GM23338 (cell line): Measurements from ENCODE around the gene TASL. TPM values are rescaled to one million over a fixed set of nuclear protein-coding genes. Genes with fewer than 3 reads are reported as not detected.

ENCODE experiments used
- ATAC-seq: fragments of 200-7000 bp; cut with Tn5 transposase; 3 replicates; pipeline ENCODE4 v1.9.1; 2020
- DNase-seq: peaks from one replicate; pipeline ENCODE4 v3.0.0-alpha.2; 2015; ENCODE audit warnings: low spot score
- H2AFZ ChIP-seq: fragments of 200-600 bp; sonication (generic); 2 replicates; pipeline ENCODE4 v1.8.0; 2016; ENCODE audit warnings: antibody characterized with exemption, mild to moderate bottlenecking, moderate library complexity
- H3F3A ChIP-seq: fragments of 200-600 bp; sonication (generic); replicated peaks from 2 replicates; pipeline ENCODE4 v1.8.0; 2017; ENCODE audit warnings: antibody characterized with exemption, mixed run types, low read depth
- H3K27ac ChIP-seq: fragments of 200-600 bp; sonication (generic); 2 replicates; pipeline ENCODE4 v1.6.1; 2016; ENCODE audit warnings: low read depth
- H3K27me3 ChIP-seq: fragments of 200-600 bp; sonication (generic); 2 replicates; pipeline ENCODE4 v1.8.0; 2016; ENCODE audit warnings: mild to moderate bottlenecking, mixed run types, moderate library complexity; ENCODE audit not compliant: insufficient read depth
- H3K36me3 ChIP-seq: fragments of 200-600 bp; sonication (generic); 2 replicates; pipeline ENCODE4 v1.8.0; 2016; ENCODE audit warnings: mild to moderate bottlenecking; ENCODE audit not compliant: insufficient read depth
- H3K4me1 ChIP-seq: fragments of 200-600 bp; sonication (generic); 2 replicates; pipeline ENCODE4 v1.8.0; 2016; ENCODE audit warnings: mild to moderate bottlenecking, moderate library complexity; ENCODE audit not compliant: insufficient read depth
- H3K4me2 ChIP-seq: fragments of 200-600 bp; sonication (generic); 2 replicates; pipeline ENCODE4 v1.7.1; 2017; ENCODE audit warnings: mixed run types
- H3K4me3 ChIP-seq: fragments of 200-600 bp; sonication (generic); 2 replicates; pipeline ENCODE4 v1.6.1; 2016; ENCODE audit warnings: mixed run types
- H3K79me2 ChIP-seq: fragments of 200-600 bp; sonication (generic); replicated peaks from 2 replicates; pipeline ENCODE4 v1.8.0; 2017; ENCODE audit warnings: mild to moderate bottlenecking; ENCODE audit not compliant: insufficient read depth
- H3K9me2 ChIP-seq: fragments of 200-600 bp; sonication (generic); 2 replicates; pipeline ENCODE4 v1.8.0; 2017; ENCODE audit not compliant: insufficient read depth
- H4K20me1 ChIP-seq: fragments of 200-600 bp; sonication (generic); replicated peaks from 2 replicates; pipeline ENCODE4 v1.8.0; 2017; ENCODE audit warnings: mild to moderate bottlenecking; ENCODE audit not compliant: insufficient read depth
- H3K27ac Mint-ChIP-seq: 2 replicates; pipeline ENCODE4 v1.8.0; 2020; ENCODE audit warnings: inconsistent platforms, mild to moderate bottlenecking, moderate library complexity, mixed read lengths
- H3K27me3 Mint-ChIP-seq: 3 replicates; pipeline ENCODE4 v1.8.0; 2022; ENCODE audit warnings: low read depth, mild to moderate bottlenecking, moderate library complexity, mixed read lengths, inconsistent platforms; ENCODE audit not compliant: insufficient read depth, poor library complexity
- H3K36me3 Mint-ChIP-seq: 3 replicates; pipeline ENCODE4 v1.8.0; 2021; ENCODE audit warnings: low read depth, mild to moderate bottlenecking, inconsistent platforms, moderate library complexity, mixed read lengths
- H3K4me1 Mint-ChIP-seq: 3 replicates; pipeline ENCODE4 v1.8.0; 2020; ENCODE audit warnings: mild to moderate bottlenecking, inconsistent platforms, mixed read lengths
- H3K4me3 Mint-ChIP-seq: 3 replicates; pipeline ENCODE4 v1.8.0; 2021; ENCODE audit warnings: moderate library complexity, mild to moderate bottlenecking, inconsistent platforms, mixed read lengths
- H3K9me3 Mint-ChIP-seq: 3 replicates; pipeline ENCODE4 v1.8.0; 2020; ENCODE audit warnings: moderate library complexity, mild to moderate bottlenecking, inconsistent platforms, mixed read lengths
- CREB1 ChIP-seq: fragments of 250-450 bp; sonication (Bioruptor Pico); IDR thresholded peaks from 2 replicates; pipeline ENCODE4 v1.5.0; 2020; ENCODE audit warnings: low read depth, mild to moderate bottlenecking, moderate library complexity
- CTCF ChIP-seq, 2 experiments: fragments of 200-600 bp in 1 of 2; sonication (generic) in 1 of 2; conservative IDR thresholded peaks; 2 replicates each; pipeline versions ENCODE4 v1.5.1 to v1.6.1; 2016 to 2017; ENCODE audit warnings: antibody characterized with exemption in 2 of 2, low read depth in 2 of 2, mild to moderate bottlenecking in 2 of 2, moderate library complexity in 1 of 2
- EZH2 ChIP-seq: fragments of 200-600 bp; sonication (generic); IDR thresholded peaks from one replicate; pipeline ENCODE4 v1.8.0; 2017; ENCODE audit warnings: antibody characterized with exemption, mild to moderate bottlenecking, low read depth; ENCODE audit not compliant: unreplicated experiment
- EZH2phosphoT487 ChIP-seq: fragments of 200-600 bp; sonication (generic); IDR thresholded peaks from one replicate; pipeline ENCODE4 v1.8.1; 2018; ENCODE audit warnings: antibody characterized with exemption; ENCODE audit not compliant: unreplicated experiment
- JUNB ChIP-seq: IDR thresholded peaks from one replicate; pipeline ENCODE4 v1.6.1; 2016; ENCODE audit warnings: antibody characterized with exemption; ENCODE audit not compliant: unreplicated experiment
- NANOG ChIP-seq: IDR thresholded peaks from 2 replicates; pipeline ENCODE4 v1.6.1; 2016; ENCODE audit warnings: antibody characterized with exemption, borderline replicate concordance
- POLR2AphosphoS5 ChIP-seq: IDR thresholded peaks from 2 replicates; pipeline ENCODE4 v1.6.1; 2016; ENCODE audit warnings: antibody characterized with exemption, low read depth
- STAT1 ChIP-seq: IDR thresholded peaks from one replicate; pipeline ENCODE4 v1.6.1; 2016; ENCODE audit warnings: antibody characterized with exemption; ENCODE audit not compliant: unreplicated experiment
- ZNF114 ChIP-seq: fragments of 250-450 bp; sonication (Bioruptor Pico); IDR thresholded peaks from 2 replicates; pipeline ENCODE4 v1.5.0; 2020; ENCODE audit warnings: mild to moderate bottlenecking, moderate library complexity
- ZNF331 ChIP-seq: fragments of 250-450 bp; sonication (Bioruptor Pico); IDR thresholded peaks from 2 replicates; pipeline ENCODE4 v1.5.0; 2020; ENCODE audit warnings: low read depth, mild to moderate bottlenecking, moderate library complexity
- ZNF462 ChIP-seq: fragments of 250-450 bp; sonication (Bioruptor Pico); IDR thresholded peaks from 2 replicates; pipeline ENCODE4 v1.5.0; 2020; ENCODE audit warnings: mild to moderate bottlenecking, moderate library complexity
- polyA plus RNA-seq: library from polyadenylated mRNA; unstranded; fragments of >200 nt; fragmentation: Nextera tagmentation; extraction: Ambion mirVana; gene quantifications from 2 replicates; pipeline ENCODE4 v1.2.1, GENCODE V29; 2016
- total RNA-seq: library from RNA; depleted of rRNA; stranded (reverse); fragments of >200 nt; shearing (Covaris generic); gene quantifications from 2 replicates; pipeline ENCODE4 v1.2.3, GENCODE V29; 2014
- TF ChIP-seq, protein P1 (sequence below): IDR thresholded peaks from one replicate; pipeline ENCODE4 v1.6.1; 2018; ENCODE audit warnings: antibody characterized with exemption; ENCODE audit not compliant: unreplicated experiment
- TF ChIP-seq, protein P2 (sequence below): IDR thresholded peaks from 2 replicates; pipeline ENCODE4 v1.6.1; 2016; ENCODE audit warnings: antibody characterized with exemption

Gene TASL
- total and polyA plus RNA-seq, 2 experiments from 2014 or later = not detected

DNA sequence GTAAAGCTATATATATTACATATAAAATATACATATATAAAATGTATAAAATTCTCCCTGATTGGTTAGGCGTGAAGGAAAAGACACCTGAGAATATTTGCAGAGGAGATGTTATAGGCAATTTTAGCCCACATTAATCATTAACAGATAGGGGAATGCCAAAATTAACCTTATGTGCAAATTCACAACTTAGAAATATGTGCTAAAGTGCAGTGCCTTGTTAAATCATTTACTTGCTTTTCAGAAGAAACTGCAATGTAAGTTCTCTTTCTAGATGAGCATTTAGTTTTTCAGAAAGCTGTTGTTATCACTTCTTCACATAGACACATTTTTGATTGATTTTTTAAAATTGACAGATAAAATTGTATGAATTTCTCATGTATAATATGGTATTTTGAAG lies 5.6 kb downstream of the TASL start:
- H3K4me3 Mint-ChIP-seq = no peak overlapping the region
- ATAC-seq (no peak), DNase-seq (no peak)
- Histone ChIP-seq H3F3A (no peaks in the 10 kb centered on the region), H3K79me2 (no peaks in the 10 kb centered on the region), H3K4me1 (no peaks in the 10 kb centered on the region), H3K27ac (no peak overlapping the region), H2AFZ (no peak overlapping the region), H3K4me3 (no peak overlapping the region), H3K27me3 (no peaks in the 10 kb centered on the region), H3K36me3 (no peaks in the 10 kb centered on the region), H3K4me2 (no peak overlapping the region), H4K20me1 (no peaks in the 10 kb centered on the region), H3K9me2 (no peaks in the 10 kb centered on the region)
- no peak overlapping the region for H3K27ac Mint-ChIP-seq
- no peak for TF ChIP-seq JUNB
- no peak for TF ChIP-seq CREB1 (CRISPR knock-in tag)
- TF ChIP-seq, protein P1, sequence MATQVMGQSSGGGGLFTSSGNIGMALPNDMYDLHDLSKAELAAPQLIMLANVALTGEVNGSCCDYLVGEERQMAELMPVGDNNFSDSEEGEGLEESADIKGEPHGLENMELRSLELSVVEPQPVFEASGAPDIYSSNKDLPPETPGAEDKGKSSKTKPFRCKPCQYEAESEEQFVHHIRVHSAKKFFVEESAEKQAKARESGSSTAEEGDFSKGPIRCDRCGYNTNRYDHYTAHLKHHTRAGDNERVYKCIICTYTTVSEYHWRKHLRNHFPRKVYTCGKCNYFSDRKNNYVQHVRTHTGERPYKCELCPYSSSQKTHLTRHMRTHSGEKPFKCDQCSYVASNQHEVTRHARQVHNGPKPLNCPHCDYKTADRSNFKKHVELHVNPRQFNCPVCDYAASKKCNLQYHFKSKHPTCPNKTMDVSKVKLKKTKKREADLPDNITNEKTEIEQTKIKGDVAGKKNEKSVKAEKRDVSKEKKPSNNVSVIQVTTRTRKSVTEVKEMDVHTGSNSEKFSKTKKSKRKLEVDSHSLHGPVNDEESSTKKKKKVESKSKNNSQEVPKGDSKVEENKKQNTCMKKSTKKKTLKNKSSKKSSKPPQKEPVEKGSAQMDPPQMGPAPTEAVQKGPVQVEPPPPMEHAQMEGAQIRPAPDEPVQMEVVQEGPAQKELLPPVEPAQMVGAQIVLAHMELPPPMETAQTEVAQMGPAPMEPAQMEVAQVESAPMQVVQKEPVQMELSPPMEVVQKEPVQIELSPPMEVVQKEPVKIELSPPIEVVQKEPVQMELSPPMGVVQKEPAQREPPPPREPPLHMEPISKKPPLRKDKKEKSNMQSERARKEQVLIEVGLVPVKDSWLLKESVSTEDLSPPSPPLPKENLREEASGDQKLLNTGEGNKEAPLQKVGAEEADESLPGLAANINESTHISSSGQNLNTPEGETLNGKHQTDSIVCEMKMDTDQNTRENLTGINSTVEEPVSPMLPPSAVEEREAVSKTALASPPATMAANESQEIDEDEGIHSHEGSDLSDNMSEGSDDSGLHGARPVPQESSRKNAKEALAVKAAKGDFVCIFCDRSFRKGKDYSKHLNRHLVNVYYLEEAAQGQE = no peak
- TF ChIP-seq NANOG = no peak
- TF ChIP-seq STAT1 = no peak
- TF ChIP-seq ZNF114 (CRISPR knock-in tag) = no peak
- no peak for TF ChIP-seq EZH2
- TF ChIP-seq, protein P2, sequence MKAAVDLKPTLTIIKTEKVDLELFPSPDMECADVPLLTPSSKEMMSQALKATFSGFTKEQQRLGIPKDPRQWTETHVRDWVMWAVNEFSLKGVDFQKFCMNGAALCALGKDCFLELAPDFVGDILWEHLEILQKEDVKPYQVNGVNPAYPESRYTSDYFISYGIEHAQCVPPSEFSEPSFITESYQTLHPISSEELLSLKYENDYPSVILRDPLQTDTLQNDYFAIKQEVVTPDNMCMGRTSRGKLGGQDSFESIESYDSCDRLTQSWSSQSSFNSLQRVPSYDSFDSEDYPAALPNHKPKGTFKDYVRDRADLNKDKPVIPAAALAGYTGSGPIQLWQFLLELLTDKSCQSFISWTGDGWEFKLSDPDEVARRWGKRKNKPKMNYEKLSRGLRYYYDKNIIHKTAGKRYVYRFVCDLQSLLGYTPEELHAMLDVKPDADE = no peak
- no peak for TF ChIP-seq POLR2AphosphoS5
- TF ChIP-seq EZH2phosphoT487 = no peak
- TF ChIP-seq CTCF (conservative IDR thresholded peaks at IDR 0.05; ENCODE audit: low read depth in 2 of 2) = no peak
- TF ChIP-seq ZNF331 (CRISPR knock-in tag) = no peak
- no peak for TF ChIP-seq ZNF462 (CRISPR knock-in tag)
- 0 out of 3 replicates have a peak, but pooled peaks cover 2% of the 10 kb centered on the region for H3K4me1 Mint-ChIP-seq
- H3K36me3 Mint-ChIP-seq = no peaks in the 10 kb centered on the region
- H3K27me3 Mint-ChIP-seq = no peaks in the 10 kb centered on the region
- H3K9me3 Mint-ChIP-seq = no peaks in the 10 kb centered on the region
